H9 (cell line): Measurements from ENCODE around the gene SCAMP3. TPM values are rescaled to one million over a fixed set of nuclear protein-coding genes. Genes with fewer than 3 reads are reported as not detected.

ENCODE experiments used
- DNase-seq: peaks from one replicate; pipeline ENCODE4 v3.0.0-alpha.2; 2017
- H2AFZ ChIP-seq: one replicate; pipeline ENCODE4 v1.6.1; 2013; ENCODE audit warnings: mild to moderate bottlenecking, low read length, control low read depth, moderate library complexity
- H2AK5ac ChIP-seq: 2 replicates; pipeline ENCODE4 v1.6.1; 2013; ENCODE audit warnings: low read length, control low read depth, mixed read lengths; ENCODE audit not compliant: insufficient read length
- H2BK120ac ChIP-seq: one replicate; pipeline ENCODE4 v1.6.1; 2013; ENCODE audit warnings: low read depth, mild to moderate bottlenecking, low read length, control low read depth, inconsistent platforms; ENCODE audit not compliant: poor library complexity, severe bottlenecking
- H2BK12ac ChIP-seq: 2 replicates; pipeline ENCODE4 v1.6.1; 2013; ENCODE audit warnings: low read length, control low read depth, mixed read lengths, low read depth; ENCODE audit not compliant: insufficient read length
- H2BK15ac ChIP-seq: 2 replicates; pipeline ENCODE4 v1.6.1; 2013; ENCODE audit warnings: low read depth, low read length, control low read depth
- H2BK20ac ChIP-seq: one replicate; pipeline ENCODE4 v1.6.1; 2013; ENCODE audit warnings: low read depth, mild to moderate bottlenecking, low read length, control low read depth, inconsistent platforms; ENCODE audit not compliant: poor library complexity, severe bottlenecking
- H2BK5ac ChIP-seq: 2 replicates; pipeline ENCODE4 v1.6.1; 2013; ENCODE audit warnings: low read length, control low read depth, mixed read lengths; ENCODE audit not compliant: insufficient read length
- H3K14ac ChIP-seq: 2 replicates; pipeline ENCODE4 v1.6.1; 2013; ENCODE audit warnings: low read length, control low read depth; ENCODE audit not compliant: insufficient read depth
- H3K18ac ChIP-seq: 2 replicates; pipeline ENCODE4 v1.6.1; 2013; ENCODE audit warnings: low read depth, mild to moderate bottlenecking, mixed read lengths, low read length, control low read depth; ENCODE audit not compliant: insufficient read length
- H3K23ac ChIP-seq: 2 replicates; pipeline ENCODE4 v1.6.1; 2013; ENCODE audit warnings: low read length, control low read depth, mixed read lengths, low read depth; ENCODE audit not compliant: insufficient read length
- H3K23me2 ChIP-seq: 2 replicates; pipeline ENCODE4 v1.6.1; 2013; ENCODE audit warnings: low read depth, mild to moderate bottlenecking, mixed read lengths, low read length, control low read depth; ENCODE audit not compliant: insufficient read length, poor library complexity, severe bottlenecking
- H3K27ac ChIP-seq: 2 replicates; pipeline ENCODE4 v1.5.1; 2013; ENCODE audit warnings: low read length, control low read depth, mixed read lengths, low read depth; ENCODE audit not compliant: insufficient read length
- H3K27me3 ChIP-seq: 2 replicates; pipeline ENCODE4 v1.6.1; 2013; ENCODE audit warnings: low read length, control low read depth, inconsistent platforms; ENCODE audit not compliant: insufficient read depth
- H3K4ac ChIP-seq: 2 replicates; pipeline ENCODE4 v1.6.1; 2013; ENCODE audit warnings: low read depth, mild to moderate bottlenecking, control low read depth, inconsistent platforms, low read length, moderate library complexity
- H3K4me1 ChIP-seq: 2 replicates; pipeline ENCODE4 v1.6.1; 2013; ENCODE audit warnings: low read length, control low read depth, inconsistent platforms; ENCODE audit not compliant: insufficient read depth
- H3K4me2 ChIP-seq: 2 replicates; pipeline ENCODE4 v1.6.1; 2013; ENCODE audit warnings: low read length, control low read depth, mixed read lengths; ENCODE audit not compliant: insufficient read length, insufficient read depth
- H3K56ac ChIP-seq: 2 replicates; pipeline ENCODE4 v1.6.1; 2013; ENCODE audit warnings: low read depth, mild to moderate bottlenecking, mixed read lengths, low read length, control low read depth; ENCODE audit not compliant: insufficient read length
- H3K79me1 ChIP-seq: 2 replicates; pipeline ENCODE4 v1.6.1; 2013; ENCODE audit warnings: low read depth, mild to moderate bottlenecking, moderate library complexity, low read length, control low read depth, inconsistent platforms; ENCODE audit not compliant: insufficient read depth, poor library complexity, severe bottlenecking
- H3K79me2 ChIP-seq: 2 replicates; pipeline ENCODE4 v1.6.1; 2013; ENCODE audit warnings: low read length, control low read depth, inconsistent platforms; ENCODE audit not compliant: insufficient read depth
- H3K9ac ChIP-seq: 2 replicates; pipeline ENCODE4 v1.6.1; 2013; ENCODE audit warnings: low read length, control low read depth, mixed read lengths; ENCODE audit not compliant: insufficient read length; ENCODE audit errors: extremely low read depth
- H3K9me3 ChIP-seq: one replicate; pipeline ENCODE4 v1.6.1; 2013; ENCODE audit warnings: low read depth, low read length, inconsistent platforms; ENCODE audit not compliant: control insufficient read depth
- H3T11ph ChIP-seq: one replicate; pipeline ENCODE4 v1.6.1; 2013; ENCODE audit warnings: mild to moderate bottlenecking, low read length, control low read depth, inconsistent platforms
- H4K20me1 ChIP-seq: one replicate; pipeline ENCODE4 v1.6.1; 2013; ENCODE audit not compliant: control insufficient read depth, insufficient read length, insufficient read depth
- H4K5ac ChIP-seq: 2 replicates; pipeline ENCODE4 v1.6.1; 2013; ENCODE audit warnings: low read depth, mild to moderate bottlenecking, mixed read lengths, low read length, control low read depth; ENCODE audit not compliant: insufficient read length
- H4K8ac ChIP-seq: replicated peaks from 2 replicates; pipeline ENCODE4 v1.6.1; 2013; ENCODE audit warnings: low read length, control low read depth, mixed read lengths, low read depth; ENCODE audit not compliant: insufficient read length
- H4K91ac ChIP-seq: 2 replicates; pipeline ENCODE4 v1.6.1; 2013; ENCODE audit warnings: low read depth, mild to moderate bottlenecking, moderate library complexity, mixed read lengths, low read length, control low read depth; ENCODE audit not compliant: insufficient read length
- H3K27ac Mint-ChIP-seq, 3 experiments: 2 replicates in 2 of 3; 3 replicates in 1 of 3; pipeline ENCODE4 v1.8.0; 2020 to 2021; ENCODE audit warnings: mixed read lengths in 3 of 3, mild to moderate bottlenecking in 1 of 3, moderate library complexity in 1 of 3
- H3K27me3 Mint-ChIP-seq: 2 replicates; pipeline ENCODE4 v1.8.0; 2021; ENCODE audit warnings: low read depth, mild to moderate bottlenecking, moderate library complexity, mixed read lengths
- H3K36me3 Mint-ChIP-seq, 3 experiments: 2 replicates in 2 of 3; 3 replicates in 1 of 3; pipeline ENCODE4 v1.8.0; 2020 to 2021; ENCODE audit warnings: low read depth in 3 of 3, mixed read lengths in 3 of 3; ENCODE audit not compliant: insufficient read depth in 1 of 3
- H3K4me1 Mint-ChIP-seq, 2 experiments: 2 replicates each; pipeline ENCODE4 v1.8.0; 2020; ENCODE audit warnings: mixed read lengths in 2 of 2
- H3K4me3 Mint-ChIP-seq, 2 experiments: 2 replicates in 1 of 2; 3 replicates in 1 of 2; pipeline ENCODE4 v1.8.0; 2020 to 2021; ENCODE audit warnings: mild to moderate bottlenecking in 2 of 2, mixed read lengths in 2 of 2, moderate library complexity in 1 of 2
- H3K9me3 Mint-ChIP-seq, 2 experiments: 2 replicates in 1 of 2; 3 replicates in 1 of 2; pipeline ENCODE4 v1.8.0; 2020; ENCODE audit warnings: mild to moderate bottlenecking in 2 of 2, mixed read lengths in 2 of 2, moderate library complexity in 1 of 2
- WGBS: extraction: QIAGEN DNeasy Blood & Tissue Kit; methylation state at CpG from one replicate; pipeline ENCODE4 v1.1.7; 2013; ENCODE audit warnings: missing lambda C conversion rate, low lambda C conversion rate, mixed read lengths; ENCODE audit not compliant: insufficient read length; ENCODE audit errors: extremely low coverage; 5-methylcytosine and 5-hydroxymethylcytosine counted together
- total RNA-seq: library from RNA; stranded (reverse); gene quantifications from 2 replicates; pipeline ENCODE4 v1.2.1, GENCODE V29; 2021
- TF ChIP-seq, protein P1 (sequence below): fragments of 200-600 bp; sonication (generic); conservative IDR thresholded peaks from 3 replicates; pipeline ENCODE4 v1.8.0; 2021; ENCODE audit warnings: antibody characterized with exemption, mild to moderate bottlenecking

The SCAMP3 gene
- total RNA-seq, 1 experiment from 2014 or later: 52.5 TPM

DNA sequence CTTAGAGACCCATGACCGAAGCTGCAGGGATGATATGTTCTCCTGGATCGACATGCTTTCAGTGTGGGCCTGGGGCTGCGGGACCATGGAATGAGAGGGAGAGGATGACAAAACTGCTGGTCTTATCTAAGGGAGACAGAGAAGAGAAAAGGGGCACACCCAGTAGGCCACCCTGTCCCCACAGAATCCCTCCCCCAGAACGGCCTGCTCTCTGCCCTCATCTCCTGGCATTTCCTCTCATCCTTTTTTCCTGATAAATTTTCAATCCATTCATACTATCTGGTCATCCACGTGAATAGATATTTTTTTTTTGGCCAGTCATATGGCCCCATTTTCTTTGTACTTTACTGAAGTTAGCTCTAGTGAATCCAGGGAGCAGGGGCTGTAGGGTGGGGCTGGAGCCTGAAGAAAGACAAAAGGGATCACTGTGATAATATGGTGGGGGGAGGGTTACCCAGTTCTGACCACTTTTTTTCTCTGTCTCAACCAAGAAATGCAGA, 39.2 kb upstream of the SCAMP3 start, which contains the start of gene PKLR:
Gene PKLR, minus strand, starts transcription at position 97 of the 500 bp plus-strand sequence. Its CDS starts 43 bp downstream, at position 54.
- Histone ChIP-seq H3K27ac (no peak within 1 kb of the TSS), H3K56ac (no peak within 1 kb of the TSS), H3K9ac (no peak within 1 kb of the TSS), H4K8ac (no peak within 1 kb of the TSS), H3T11ph (no peak within 1 kb of the TSS), H4K91ac (no peak within 1 kb of the TSS), H2BK12ac (no peak within 1 kb of the TSS), H3K79me1 (no peaks in the 10 kb centered on the region), H3K4me2 (no peak within 1 kb of the TSS), H2BK15ac (no peak within 1 kb of the TSS), H4K5ac (no peak within 1 kb of the TSS), H3K27me3 (no peaks in the 10 kb centered on the region), H2AFZ (no peak within 1 kb of the TSS), H3K18ac (no peak within 1 kb of the TSS), H3K14ac (no peak within 1 kb of the TSS), H4K20me1 (no peaks in the 10 kb centered on the region), H3K4me1 (no peaks in the 10 kb centered on the region; the same call in 1 of the 2 replicates), H2BK120ac (no peak within 1 kb of the TSS), H3K23me2 (no peaks in the 10 kb centered on the region), H2BK20ac (no peak within 1 kb of the TSS), H3K4ac (no peak within 1 kb of the TSS), H3K79me2 (no peaks in the 10 kb centered on the region), H3K9me3 (no peaks in the 10 kb centered on the region), H2BK5ac (no peak within 1 kb of the TSS), H2AK5ac (no peak within 1 kb of the TSS), H3K23ac (no peak within 1 kb of the TSS)
- WGBS: no CpG with 5 or more reads among the region's 5 CpGs
- no peak within 1 kb of the TSS; a peak in 1 of 5 replicates for H3K4me3 Mint-ChIP-seq
- H3K27ac Mint-ChIP-seq: no peak within 1 kb of the TSS
- DNase-seq: no peak
- H3K27me3 Mint-ChIP-seq: peaks cover 2% of the 10 kb centered on the region
- no peaks in the 10 kb centered on the region for H3K36me3 Mint-ChIP-seq
- H3K9me3 Mint-ChIP-seq: no peaks in the 10 kb centered on the region; a peak in 1 of 5 replicates
- TF ChIP-seq, protein P1, sequence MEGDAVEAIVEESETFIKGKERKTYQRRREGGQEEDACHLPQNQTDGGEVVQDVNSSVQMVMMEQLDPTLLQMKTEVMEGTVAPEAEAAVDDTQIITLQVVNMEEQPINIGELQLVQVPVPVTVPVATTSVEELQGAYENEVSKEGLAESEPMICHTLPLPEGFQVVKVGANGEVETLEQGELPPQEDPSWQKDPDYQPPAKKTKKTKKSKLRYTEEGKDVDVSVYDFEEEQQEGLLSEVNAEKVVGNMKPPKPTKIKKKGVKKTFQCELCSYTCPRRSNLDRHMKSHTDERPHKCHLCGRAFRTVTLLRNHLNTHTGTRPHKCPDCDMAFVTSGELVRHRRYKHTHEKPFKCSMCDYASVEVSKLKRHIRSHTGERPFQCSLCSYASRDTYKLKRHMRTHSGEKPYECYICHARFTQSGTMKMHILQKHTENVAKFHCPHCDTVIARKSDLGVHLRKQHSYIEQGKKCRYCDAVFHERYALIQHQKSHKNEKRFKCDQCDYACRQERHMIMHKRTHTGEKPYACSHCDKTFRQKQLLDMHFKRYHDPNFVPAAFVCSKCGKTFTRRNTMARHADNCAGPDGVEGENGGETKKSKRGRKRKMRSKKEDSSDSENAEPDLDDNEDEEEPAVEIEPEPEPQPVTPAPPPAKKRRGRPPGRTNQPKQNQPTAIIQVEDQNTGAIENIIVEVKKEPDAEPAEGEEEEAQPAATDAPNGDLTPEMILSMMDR: no peak
- H3K4me1 Mint-ChIP-seq: peaks cover 12 to 23% of the 10 kb centered on the region in 2 experiments
